H7 (cell line): ENCODE measurements around the gene DOCK4. TPM values are rescaled to one million over a fixed set of nuclear protein-coding genes. Genes with fewer than 3 reads are reported as not detected.

Source experiments
- DNase-seq: peaks from one replicate; pipeline ENCODE4 v3.0.0; 2012
- H3K27me3 ChIP-seq: 2 replicates; pipeline ENCODE4 v1.6.0; 2011; ENCODE audit warnings: mild to moderate bottlenecking, low read length; ENCODE audit not compliant: control insufficient read depth, insufficient read depth
- H3K36me3 ChIP-seq: replicated peaks from 2 replicates; pipeline ENCODE4 v1.5.1; 2011; ENCODE audit warnings: low read length; ENCODE audit not compliant: control insufficient read depth, insufficient read depth
- H3K4me3 ChIP-seq: 2 replicates; pipeline ENCODE4 v1.5.1; 2011; ENCODE audit warnings: low read depth, mild to moderate bottlenecking, control low read depth, low read length, moderate library complexity; ENCODE audit not compliant: insufficient read depth
- total RNA-seq: library from RNA; depleted of rRNA; stranded (reverse); fragments of >200 nt; shearing (Covaris generic); gene quantifications from 2 replicates; pipeline ENCODE4 v1.2.3, GENCODE V29; 2014

DOCK4 gene
- total RNA-seq, 1 experiment from 2014 or later, result 16.1 TPM

DNA sequence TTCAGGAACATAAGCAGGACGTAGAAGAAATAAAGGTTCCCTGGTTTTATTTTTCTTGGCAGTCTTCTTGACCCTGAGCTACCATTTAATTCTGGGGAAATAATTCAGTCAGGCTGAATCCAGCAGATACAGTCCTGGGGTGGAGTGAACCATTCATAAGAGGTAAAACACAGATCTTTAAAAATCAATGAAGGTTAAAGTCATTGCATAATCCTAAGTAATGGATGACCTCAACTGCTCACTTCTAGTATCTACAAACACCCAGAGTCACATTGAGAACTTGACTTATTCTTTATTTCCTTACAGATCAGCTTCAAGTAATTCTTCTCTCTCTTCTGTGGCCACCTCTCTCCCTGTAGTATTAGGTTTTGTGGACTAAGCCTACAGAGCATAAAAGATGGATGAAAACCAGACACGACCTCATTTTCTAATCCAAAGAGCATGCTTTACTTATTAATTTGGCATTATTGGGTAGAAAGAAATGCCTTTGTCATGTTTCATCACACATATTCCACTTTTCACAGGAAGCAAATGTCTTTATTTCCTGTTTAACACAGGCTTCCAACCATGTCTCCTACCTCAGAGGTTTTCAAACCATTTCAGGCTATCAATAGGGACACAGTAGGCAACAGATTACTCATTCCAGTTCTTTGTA is 461.6 kb downstream of the DOCK4 start:
- no peak for DNase-seq
- Histone ChIP-seq H3K4me3 (no peak overlapping the region), H3K36me3 (no peaks in the 10 kb centered on the region; the same call in 1 of the 2 replicates), H3K27me3 (no peaks in the 10 kb centered on the region)

DNA sequence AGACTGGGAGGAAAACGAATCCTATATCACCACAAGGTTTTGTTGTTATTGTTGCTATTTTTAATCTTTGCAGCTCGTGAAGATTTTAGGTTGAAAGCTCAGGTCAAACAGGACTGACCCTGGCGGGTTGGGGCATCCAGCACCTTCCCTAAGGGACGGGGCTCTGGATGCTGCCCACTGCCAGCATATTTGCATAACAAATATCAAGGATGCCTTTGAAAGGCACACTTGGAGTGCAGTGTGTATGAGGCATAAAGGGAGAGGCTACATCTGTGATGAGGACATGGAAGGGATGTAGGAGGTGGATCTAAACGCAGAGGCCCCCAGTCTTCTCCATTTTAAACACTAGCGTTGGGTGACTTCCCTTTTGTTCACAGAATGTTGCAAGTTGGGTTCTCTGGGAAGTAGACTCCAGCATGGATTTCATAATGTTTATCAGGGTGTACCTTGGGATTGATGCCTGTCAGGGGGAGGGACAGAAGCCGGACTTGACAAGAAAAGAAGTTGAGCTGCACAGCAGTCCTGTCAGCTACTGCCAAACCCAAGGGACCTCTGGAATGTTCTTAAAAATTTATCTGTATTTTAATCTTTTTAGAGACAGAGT is 462.9 kb downstream of the DOCK4 start:
- H3K4me3 ChIP-seq, result no peak overlapping the region
- H3K27me3 ChIP-seq, result no peaks in the 10 kb centered on the region
- H3K36me3 ChIP-seq, result no peaks in the 10 kb centered on the region; the same call in 1 of the 2 replicates
- DNase-seq, result peak; percentile 16

DNA sequence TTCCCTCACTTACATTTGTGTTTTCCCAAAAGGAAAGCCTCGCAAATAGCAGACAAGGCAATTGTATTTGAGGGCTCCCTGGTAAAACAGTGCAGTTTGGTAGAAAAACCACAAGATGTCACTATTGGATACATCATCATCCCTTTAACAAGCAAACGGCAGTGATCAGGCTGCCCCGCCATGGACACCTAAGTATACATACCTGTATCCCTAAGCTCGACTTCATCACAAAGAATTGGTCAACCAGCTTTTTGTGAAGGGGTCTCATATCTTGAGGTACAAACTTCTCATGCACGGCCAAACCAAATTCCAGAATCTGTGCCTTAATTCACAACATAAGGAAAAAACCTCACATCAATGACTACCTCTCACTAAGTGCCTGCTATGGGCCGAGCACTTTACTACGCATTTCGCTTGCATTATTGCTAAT is 464.4 kb downstream of the DOCK4 start:
- no peaks in the 10 kb centered on the region for H3K27me3 ChIP-seq
- no peak overlapping the region for H3K4me3 ChIP-seq
- no peaks in the 10 kb centered on the region; the same call in 1 of the 2 replicates for H3K36me3 ChIP-seq
- peak; percentile 42 for DNase-seq

DNA sequence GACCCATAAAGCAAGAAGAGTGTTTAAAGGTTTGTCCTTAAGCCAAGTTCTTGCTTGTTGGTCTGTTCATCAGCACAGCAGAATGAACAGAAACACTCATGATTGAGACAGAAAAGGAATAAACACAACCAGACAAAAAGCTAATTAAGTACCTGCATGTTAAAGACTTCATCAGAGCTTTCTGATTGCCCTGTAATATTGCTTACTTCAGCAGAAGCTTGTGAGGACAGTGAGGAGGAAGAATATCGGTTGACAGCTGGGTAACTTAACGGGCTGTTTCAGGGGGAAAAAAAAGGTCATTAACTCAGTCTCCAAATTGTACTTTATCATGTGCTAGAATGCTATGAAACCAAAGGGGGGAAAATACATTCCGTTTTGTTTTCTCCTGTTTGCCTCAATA is 465.3 kb downstream of the DOCK4 start:
- Histone ChIP-seq H3K27me3 (no peaks in the 10 kb centered on the region), H3K4me3 (no peak overlapping the region), H3K36me3 (no peaks in the 10 kb centered on the region; the same call in 1 of the 2 replicates)
- no peak for DNase-seq

DNA sequence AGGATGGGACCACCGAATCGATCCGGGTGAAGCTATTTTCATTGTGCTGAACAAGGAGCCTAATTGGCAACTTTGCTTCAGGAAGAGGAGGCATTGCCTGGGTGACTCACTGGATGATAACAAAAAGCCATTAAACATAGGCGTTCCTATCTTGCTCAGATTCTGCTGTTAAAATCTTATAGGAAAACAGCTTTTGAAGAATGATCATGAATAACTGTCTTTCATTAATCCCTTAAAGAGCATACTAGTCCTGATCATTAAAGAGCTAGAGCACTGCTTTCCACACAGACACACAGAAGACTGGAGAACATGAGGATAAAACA is 469.7 kb downstream of the DOCK4 start:
- Histone ChIP-seq H3K27me3 (no peaks in the 10 kb centered on the region), H3K36me3 (no peaks in the 10 kb centered on the region; the same call in 1 of the 2 replicates), H3K4me3 (no peak overlapping the region)
- DNase-seq, result no peak

DNA sequence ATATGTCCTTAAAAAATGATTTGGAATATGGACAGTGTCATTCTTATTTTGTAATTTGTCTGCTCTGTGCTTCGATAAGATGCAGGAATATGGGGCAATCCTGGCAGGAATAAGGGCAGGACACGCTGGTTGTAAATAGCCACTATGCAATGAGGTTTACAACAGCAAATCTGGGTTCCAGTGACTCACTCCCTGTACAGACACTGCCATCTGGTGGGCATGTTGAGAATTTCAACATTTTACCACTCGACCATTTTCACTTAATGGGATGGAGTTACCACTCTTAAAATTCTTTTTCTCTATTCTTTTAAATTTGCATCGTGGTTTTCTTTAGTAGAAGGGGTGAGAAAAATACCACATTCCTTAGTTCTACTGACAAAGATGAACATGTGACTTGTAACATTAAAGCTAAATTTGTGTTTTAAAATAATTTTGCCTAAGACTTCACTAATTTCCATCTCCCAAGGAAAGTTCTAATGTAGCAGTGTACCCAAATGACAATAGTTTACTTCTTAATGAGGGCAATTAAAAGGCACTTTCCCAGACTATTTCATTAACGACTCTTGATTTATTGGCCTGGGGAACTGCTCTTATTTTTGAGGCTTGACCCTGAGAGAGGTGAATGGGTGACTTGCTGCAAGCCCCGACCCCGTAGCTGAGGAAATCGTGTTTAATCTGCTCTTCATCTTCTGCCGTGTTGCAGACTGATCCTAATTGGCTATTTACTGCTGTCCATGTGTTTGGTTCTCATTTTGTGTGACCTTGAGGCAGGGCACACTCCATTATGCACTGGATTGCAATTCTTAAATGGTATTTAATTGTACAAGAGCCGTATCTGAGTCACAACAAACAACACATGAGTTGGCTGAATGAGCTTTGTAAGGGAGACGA is 470.3 kb downstream of the DOCK4 start:
- Histone ChIP-seq H3K36me3 (no peaks in the 10 kb centered on the region; the same call in 1 of the 2 replicates), H3K27me3 (no peaks in the 10 kb centered on the region), H3K4me3 (no peak overlapping the region)
- DNase-seq, result peak; percentile 42

DNA sequence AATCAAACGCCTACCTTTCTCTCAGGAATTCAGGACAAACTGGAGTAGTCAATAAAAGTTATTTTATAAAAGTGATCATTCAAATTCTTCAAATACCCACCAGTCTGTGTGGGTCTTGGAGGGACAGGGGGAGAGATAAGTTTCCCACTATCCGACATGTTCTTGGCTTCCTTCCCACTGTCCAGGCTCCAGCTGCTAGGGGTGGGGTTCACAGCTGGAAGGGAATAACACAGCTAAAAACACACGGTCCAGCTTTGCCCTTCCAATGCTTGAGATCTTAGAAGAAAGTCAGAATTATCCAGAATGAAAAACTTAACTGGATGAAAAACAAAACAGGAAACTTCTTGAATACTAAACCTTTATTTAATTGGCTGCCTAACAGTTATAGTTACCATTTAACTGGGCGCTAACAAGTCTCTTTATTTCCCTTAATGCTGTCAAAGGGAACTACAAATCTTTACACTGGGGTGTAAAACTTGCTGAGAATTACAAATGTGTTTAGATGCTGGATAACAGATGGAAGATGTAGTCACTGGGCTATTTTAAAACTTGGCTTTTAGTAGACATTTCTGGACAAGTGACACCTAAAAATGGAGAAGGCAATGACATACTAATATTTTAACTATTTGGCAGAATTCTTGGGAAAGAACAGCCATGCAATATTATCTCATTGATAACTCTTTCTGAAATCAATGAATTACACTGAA is 471.1 kb downstream of the DOCK4 start:
- Histone ChIP-seq H3K27me3 (no peaks in the 10 kb centered on the region), H3K4me3 (no peak overlapping the region), H3K36me3 (no peaks in the 10 kb centered on the region; the same call in 1 of the 2 replicates)
- no peak for DNase-seq

DNA sequence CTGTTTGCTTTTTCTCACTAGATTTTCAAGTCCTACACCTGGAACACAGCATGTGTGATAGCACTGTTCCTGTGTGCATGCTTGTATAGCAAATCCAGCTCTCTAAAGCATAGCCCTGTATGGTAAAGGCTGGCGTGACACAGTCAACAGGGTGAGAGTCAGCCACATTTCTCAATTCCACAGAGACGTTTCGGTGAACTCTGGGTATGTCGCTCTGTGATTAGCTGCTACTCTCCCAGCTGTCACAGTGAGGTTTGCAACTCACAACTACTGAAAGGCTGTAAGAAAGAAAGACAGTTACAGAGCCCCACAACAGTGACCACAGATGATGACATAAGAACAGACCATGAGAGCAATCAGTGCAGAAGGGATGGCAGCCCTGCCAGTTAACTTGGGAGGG is 473.3 kb downstream of the DOCK4 start:
- H3K27me3 ChIP-seq, result no peaks in the 10 kb centered on the region
- DNase-seq, result no peak
- H3K36me3 ChIP-seq, result no peaks in the 10 kb centered on the region; the same call in 1 of the 2 replicates
- no peak overlapping the region for H3K4me3 ChIP-seq

DNA sequence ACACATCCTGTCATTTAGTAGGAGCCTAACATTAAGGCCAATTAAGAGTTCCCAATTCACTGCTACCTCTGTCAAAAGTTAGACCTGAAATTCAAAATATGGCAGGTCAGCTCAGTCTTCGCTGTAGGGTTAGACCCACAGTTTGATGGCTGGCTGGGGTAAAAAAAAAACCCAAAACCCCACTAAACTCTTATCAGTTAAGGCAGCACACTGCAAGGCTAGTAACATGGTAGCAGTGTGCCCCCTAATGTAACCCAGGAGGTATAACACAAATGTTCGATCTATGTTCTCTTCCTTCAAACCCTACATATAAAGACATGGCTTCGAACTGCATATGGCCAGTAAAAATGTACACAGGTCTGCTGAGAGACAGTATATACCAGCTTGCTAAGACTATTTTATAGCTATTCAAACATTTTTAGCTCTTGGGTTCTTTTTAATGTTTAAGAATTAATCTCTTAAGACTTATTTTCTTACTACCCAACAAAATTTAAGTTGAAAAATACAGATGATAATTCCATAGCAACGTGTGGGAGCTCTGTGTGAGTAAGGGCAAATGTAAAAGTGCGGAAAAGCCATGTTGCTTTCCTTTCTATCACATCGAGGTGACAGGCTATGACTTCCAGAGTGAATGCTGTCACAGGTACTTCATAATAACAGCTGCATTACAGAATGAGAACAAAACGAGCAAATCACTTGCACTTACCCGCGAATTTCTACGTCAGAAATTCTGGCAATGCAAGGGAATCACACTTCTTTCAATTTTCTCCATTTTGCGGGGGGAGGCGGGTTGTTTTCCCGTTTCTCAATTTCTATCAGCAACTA is 475.5 kb downstream of the DOCK4 start:
- Histone ChIP-seq H3K27me3 (no peaks in the 10 kb centered on the region), H3K36me3 (no peaks in the 10 kb centered on the region; the same call in 1 of the 2 replicates), H3K4me3 (no peak overlapping the region)
- peak; percentile 45 for DNase-seq

DNA sequence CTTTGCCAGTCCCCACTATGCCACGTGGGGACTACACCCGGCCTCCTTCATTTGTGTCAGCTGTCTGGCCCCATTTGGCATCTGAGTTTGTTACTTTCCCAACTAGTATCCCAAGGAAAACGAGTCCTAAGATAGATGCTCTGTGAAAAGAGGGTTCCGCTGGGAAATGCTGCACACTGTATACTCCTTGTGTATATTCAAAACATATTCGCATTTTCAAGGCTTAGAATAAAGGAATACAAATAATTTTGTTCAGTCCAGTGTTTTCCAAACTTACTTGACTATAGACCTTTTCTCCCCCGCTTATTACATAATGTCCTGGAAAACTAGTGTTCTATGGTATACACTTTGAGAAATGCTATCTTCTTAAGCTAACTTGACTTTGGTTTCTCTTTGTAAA is 476.1 kb downstream of the DOCK4 start:
- DNase-seq, result no peak
- Histone ChIP-seq H3K27me3 (no peaks in the 10 kb centered on the region), H3K4me3 (no peak overlapping the region), H3K36me3 (no peaks in the 10 kb centered on the region; the same call in 1 of the 2 replicates)

DNA sequence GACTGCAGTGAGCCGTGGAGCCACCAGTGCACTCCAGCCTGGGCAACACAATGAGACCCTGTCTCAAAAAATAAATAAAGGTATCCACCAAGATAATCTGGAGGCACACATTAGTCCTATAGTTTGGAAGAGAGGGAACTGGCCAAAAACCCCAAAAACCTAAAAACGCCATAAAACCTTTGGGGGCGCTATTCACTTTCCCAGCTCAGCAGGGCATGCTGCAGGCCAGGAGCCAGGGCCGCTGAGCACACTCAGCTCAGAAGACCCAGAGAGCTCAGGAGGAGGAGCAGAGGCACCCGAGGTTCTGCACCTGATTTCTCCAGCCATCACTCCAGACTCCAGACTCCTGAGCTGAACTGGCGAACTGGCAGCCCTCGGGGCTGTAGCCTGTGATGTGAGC is 476.7 kb downstream of the DOCK4 start:
- no peaks in the 10 kb centered on the region for H3K27me3 ChIP-seq
- H3K36me3 ChIP-seq, result no peaks in the 10 kb centered on the region; the same call in 1 of the 2 replicates
- no peak overlapping the region for H3K4me3 ChIP-seq
- peak; percentile 46 for DNase-seq

DNA sequence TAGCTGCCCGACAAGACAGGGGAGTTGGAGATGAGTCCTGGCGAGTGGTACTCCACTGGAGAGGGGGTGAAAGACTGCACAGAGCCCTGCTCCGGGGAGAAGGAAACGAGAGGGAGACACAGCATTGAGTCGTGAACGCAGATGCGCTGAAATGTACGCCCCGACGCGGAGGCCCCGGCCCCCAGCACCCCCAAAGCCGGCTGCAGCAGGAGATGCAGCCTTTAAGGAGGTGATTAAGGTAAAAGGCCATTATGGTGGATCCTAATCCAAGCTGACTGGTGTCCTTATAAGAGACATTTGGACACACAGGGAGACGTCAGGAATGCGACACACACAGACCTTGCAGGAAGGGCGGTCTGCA is 477.6 kb downstream of the DOCK4 start:
- H3K27me3 ChIP-seq, result no peaks in the 10 kb centered on the region
- H3K4me3 ChIP-seq, result no peak overlapping the region
- H3K36me3 ChIP-seq, result no peaks in the 10 kb centered on the region
- no peak for DNase-seq

DNA sequence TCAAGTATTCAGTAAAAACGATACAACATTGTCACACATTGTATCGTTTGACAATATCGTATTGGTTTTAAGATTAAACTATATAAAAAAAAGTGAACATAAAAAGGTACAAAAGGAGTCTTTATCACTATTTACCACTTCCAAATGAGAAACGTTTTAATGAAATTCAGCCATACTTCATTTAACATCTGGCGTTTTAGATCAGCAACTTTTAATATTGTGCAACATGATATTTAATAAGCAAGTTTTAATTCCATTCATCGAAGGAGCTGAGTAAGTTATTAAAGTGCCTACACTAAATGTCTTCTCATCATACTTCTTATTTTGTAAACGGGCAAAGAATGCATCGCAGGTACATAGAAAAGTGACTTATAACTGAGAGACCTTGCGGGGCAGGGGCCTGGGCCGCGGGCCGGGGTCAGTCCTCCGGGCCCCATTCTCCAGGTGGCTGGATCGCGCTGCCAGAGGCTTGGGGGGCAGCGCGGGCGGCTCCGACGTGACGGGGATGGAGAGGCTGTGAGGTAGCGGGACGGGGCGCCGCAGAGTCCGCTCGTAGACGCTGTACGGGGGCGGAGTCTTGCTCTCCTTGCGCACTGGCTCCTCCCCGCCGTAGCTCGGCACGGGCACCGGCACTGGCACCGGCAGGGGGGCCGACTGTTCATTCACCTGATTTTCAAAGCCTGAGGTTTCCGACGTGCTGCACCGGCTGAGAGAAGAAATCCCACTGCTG is 478.1 kb downstream of the DOCK4 start:
- Histone ChIP-seq H3K36me3 (no peaks in the 10 kb centered on the region), H3K4me3 (no peak overlapping the region), H3K27me3 (no peaks in the 10 kb centered on the region)
- peak; percentile 31 for DNase-seq
